MM.1S (cell line): ENCODE data around the gene INPP5J.

Source experiments
- DNase-seq: peaks from one replicate; pipeline ENCODE4 v3.0.0-alpha.2; 2015
- H2AFZ ChIP-seq: fragments of 300-600 bp; sonication (generic); 2 replicates; pipeline ENCODE4 v1.6.0; 2016; ENCODE audit warnings: antibody characterized with exemption, low read length
- H3F3A ChIP-seq: fragments of 300-600 bp; sonication (generic); 2 replicates; pipeline ENCODE4 v1.6.1; 2016; ENCODE audit warnings: mild to moderate bottlenecking, antibody characterized with exemption, low read length, moderate library complexity, mixed read lengths; ENCODE audit not compliant: insufficient read depth
- H3K27ac ChIP-seq: fragments of 300-600 bp; sonication (generic); 2 replicates; pipeline ENCODE4 v1.5.1; 2016; ENCODE audit warnings: mild to moderate bottlenecking, low read length
- H3K27me3 ChIP-seq: fragments of 300-600 bp; sonication (generic); replicated peaks from 2 replicates; pipeline ENCODE4 v1.6.0; 2016; ENCODE audit warnings: low read length; ENCODE audit not compliant: insufficient read depth
- H3K36me3 ChIP-seq: fragments of 300-600 bp; sonication (generic); replicated peaks from 2 replicates; pipeline ENCODE4 v1.6.1; 2016; ENCODE audit warnings: mild to moderate bottlenecking, low read length, mixed read lengths; ENCODE audit not compliant: insufficient read depth
- H3K4me1 ChIP-seq: fragments of 300-600 bp; sonication (generic); 2 replicates; pipeline ENCODE4 v1.6.1; 2016; ENCODE audit warnings: low read length, mixed read lengths
- H3K4me2 ChIP-seq: fragments of 300-600 bp; sonication (generic); 2 replicates; pipeline ENCODE4 v1.6.0; 2016; ENCODE audit warnings: low read depth, low read length
- H3K4me3 ChIP-seq: fragments of 300-600 bp; sonication (generic); 2 replicates; pipeline ENCODE4 v1.5.1; 2016; ENCODE audit warnings: low read length, mixed read lengths
- H3K79me2 ChIP-seq: fragments of 300-600 bp; sonication (generic); 2 replicates; pipeline ENCODE4 v1.6.1; 2016; ENCODE audit warnings: mixed run types, low read length, mixed read lengths
- H3K9ac ChIP-seq: fragments of 300-600 bp; sonication (generic); 2 replicates; pipeline ENCODE4 v1.6.1; 2016; ENCODE audit warnings: low read length, mixed read lengths
- H3K9me2 ChIP-seq: fragments of 300-600 bp; sonication (generic); replicated peaks from 2 replicates; pipeline ENCODE4 v1.6.1; 2016; ENCODE audit warnings: mild to moderate bottlenecking, low read length, mixed read lengths; ENCODE audit not compliant: insufficient read depth
- H3K9me3 ChIP-seq: fragments of 300-600 bp; sonication (generic); replicated peaks from 2 replicates; pipeline ENCODE4 v1.6.1; 2016; ENCODE audit warnings: mild to moderate bottlenecking, low read length, mixed read lengths; ENCODE audit not compliant: insufficient read depth
- H4K20me1 ChIP-seq: fragments of 300-600 bp; sonication (generic); 2 replicates; pipeline ENCODE4 v1.6.1; 2016; ENCODE audit warnings: mild to moderate bottlenecking, low read length, moderate library complexity, mixed read lengths; ENCODE audit not compliant: insufficient read depth
- EZH2 ChIP-seq: fragments of 300-600 bp; sonication (generic); optimal IDR thresholded peaks from 2 replicates; pipeline ENCODE3; 2017; ENCODE audit warnings: low read depth, mild to moderate bottlenecking, antibody characterized with exemption, low read length, mixed read lengths
- EZH2phosphoT487 ChIP-seq: fragments of 300-600 bp; sonication (generic); IDR thresholded peaks from 2 replicates; pipeline ENCODE4 v1.6.1; 2018; ENCODE audit warnings: antibody characterized with exemption, low read length
- TF ChIP-seq, protein P1 (sequence below): fragments of 300-600 bp; sonication (generic); IDR thresholded peaks from 2 replicates; pipeline ENCODE4 v1.5.1; 2016; ENCODE audit warnings: antibody characterized with exemption, low read length, mixed read lengths

The INPP5J gene

GRCh38 chr22:31090217-31091085, 32.3 kb upstream of the INPP5J start:
- Histone ChIP-seq H4K20me1 (no peaks in the 10 kb centered on the region), H3K79me2 (no peaks in the 10 kb centered on the region), H3K4me2 (no peak overlapping the region), H3K27me3 (no peaks in the 10 kb centered on the region), H3K36me3 (no peaks in the 10 kb centered on the region), H3K9ac (no peak overlapping the region), H3K4me1 (no peaks in the 10 kb centered on the region), H3K9me2 (no peaks in the 10 kb centered on the region), H3F3A (no peaks in the 10 kb centered on the region), H2AFZ (no peak overlapping the region), H3K27ac (no peak overlapping the region), H3K9me3 (no peaks in the 10 kb centered on the region), H3K4me3 (no peak overlapping the region)
- TF ChIP-seq, protein P1, sequence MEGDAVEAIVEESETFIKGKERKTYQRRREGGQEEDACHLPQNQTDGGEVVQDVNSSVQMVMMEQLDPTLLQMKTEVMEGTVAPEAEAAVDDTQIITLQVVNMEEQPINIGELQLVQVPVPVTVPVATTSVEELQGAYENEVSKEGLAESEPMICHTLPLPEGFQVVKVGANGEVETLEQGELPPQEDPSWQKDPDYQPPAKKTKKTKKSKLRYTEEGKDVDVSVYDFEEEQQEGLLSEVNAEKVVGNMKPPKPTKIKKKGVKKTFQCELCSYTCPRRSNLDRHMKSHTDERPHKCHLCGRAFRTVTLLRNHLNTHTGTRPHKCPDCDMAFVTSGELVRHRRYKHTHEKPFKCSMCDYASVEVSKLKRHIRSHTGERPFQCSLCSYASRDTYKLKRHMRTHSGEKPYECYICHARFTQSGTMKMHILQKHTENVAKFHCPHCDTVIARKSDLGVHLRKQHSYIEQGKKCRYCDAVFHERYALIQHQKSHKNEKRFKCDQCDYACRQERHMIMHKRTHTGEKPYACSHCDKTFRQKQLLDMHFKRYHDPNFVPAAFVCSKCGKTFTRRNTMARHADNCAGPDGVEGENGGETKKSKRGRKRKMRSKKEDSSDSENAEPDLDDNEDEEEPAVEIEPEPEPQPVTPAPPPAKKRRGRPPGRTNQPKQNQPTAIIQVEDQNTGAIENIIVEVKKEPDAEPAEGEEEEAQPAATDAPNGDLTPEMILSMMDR = no peak
- no peak for TF ChIP-seq EZH2phosphoT487
- no peak for DNase-seq

- Histone ChIP-seq H3K4me3 (no peak overlapping the region), H3K27me3 (no peaks in the 10 kb centered on the region), H3F3A (no peaks in the 10 kb centered on the region), H3K27ac (no peak overlapping the region), H2AFZ (no peak overlapping the region), H3K9me2 (no peaks in the 10 kb centered on the region), H3K36me3 (no peaks in the 10 kb centered on the region), H4K20me1 (no peaks in the 10 kb centered on the region), H3K4me1 (no peaks in the 10 kb centered on the region), H3K9me3 (no peaks in the 10 kb centered on the region), H3K79me2 (no peaks in the 10 kb centered on the region), H3K4me2 (no peak overlapping the region), H3K9ac (no peak overlapping the region)
- TF ChIP-seq, protein P1 = no peak
- TF ChIP-seq EZH2 = no peak
- no peak for TF ChIP-seq EZH2phosphoT487
- DNase-seq = no peak
Measured at GRCh38 chr22:31091106-31091975, 31.4 kb upstream of the INPP5J start.

DNA sequence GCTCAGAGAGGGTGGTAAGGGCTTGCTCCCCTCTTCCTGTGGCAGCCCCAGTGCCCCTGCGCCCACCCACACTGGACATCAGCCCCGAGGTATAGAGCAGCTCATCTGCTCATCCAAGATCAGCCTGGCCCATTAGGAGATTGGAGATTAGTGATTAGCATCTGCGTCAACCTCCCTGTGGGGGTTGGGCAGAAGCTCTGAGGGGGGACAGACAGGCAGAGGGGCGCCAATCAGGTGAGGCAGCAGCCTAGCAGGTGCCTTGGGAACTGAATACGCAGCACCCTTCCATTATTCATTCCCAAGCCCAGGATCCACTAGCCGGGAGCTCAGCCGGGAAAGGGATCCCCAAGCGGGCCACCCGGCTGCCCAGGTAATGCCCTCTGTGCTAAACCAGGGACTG, 30.6 kb upstream of the INPP5J start:
- no peaks in the 10 kb centered on the region for H3K9me2 ChIP-seq
- H3K27ac ChIP-seq = no peak overlapping the region
- H3K4me3 ChIP-seq = no peak overlapping the region
- H3K9me3 ChIP-seq = no peaks in the 10 kb centered on the region
- no peaks in the 10 kb centered on the region for H3F3A ChIP-seq
- H4K20me1 ChIP-seq = no peaks in the 10 kb centered on the region
- no peaks in the 10 kb centered on the region for H3K27me3 ChIP-seq
- TF ChIP-seq EZH2 = no peak
- no peak for TF ChIP-seq EZH2phosphoT487
- TF ChIP-seq, protein P1 = no peak
- no peaks in the 10 kb centered on the region for H3K36me3 ChIP-seq
- H3K4me2 ChIP-seq = no peak overlapping the region
- no peak overlapping the region for H3K9ac ChIP-seq
- no peaks in the 10 kb centered on the region for H3K79me2 ChIP-seq
- DNase-seq = no peak
- no peak overlapping the region for H2AFZ ChIP-seq
- H3K4me1 ChIP-seq = no peaks in the 10 kb centered on the region
